ENCODE measurements around the gene PRLR. TPM values are rescaled to one million over a fixed set of nuclear protein-coding genes. Genes with fewer than 3 reads are reported as not detected.

The PRLR gene
- total and polyA plus RNA-seq, 2 of the 13 experiments (the other 11 are each of a cell fraction or from before 2014, with no cell fraction given): 12.2 to 13.3 TPM

GRCh38 chr5:35135239-35135700 lies 95.0 kb downstream of the PRLR start (continued):
- TF ChIP-seq PHF21A (CRISPR knock-in tag; IDR thresholded peaks at IDR 0.05): no peak
- TF ChIP-seq, protein P1, sequence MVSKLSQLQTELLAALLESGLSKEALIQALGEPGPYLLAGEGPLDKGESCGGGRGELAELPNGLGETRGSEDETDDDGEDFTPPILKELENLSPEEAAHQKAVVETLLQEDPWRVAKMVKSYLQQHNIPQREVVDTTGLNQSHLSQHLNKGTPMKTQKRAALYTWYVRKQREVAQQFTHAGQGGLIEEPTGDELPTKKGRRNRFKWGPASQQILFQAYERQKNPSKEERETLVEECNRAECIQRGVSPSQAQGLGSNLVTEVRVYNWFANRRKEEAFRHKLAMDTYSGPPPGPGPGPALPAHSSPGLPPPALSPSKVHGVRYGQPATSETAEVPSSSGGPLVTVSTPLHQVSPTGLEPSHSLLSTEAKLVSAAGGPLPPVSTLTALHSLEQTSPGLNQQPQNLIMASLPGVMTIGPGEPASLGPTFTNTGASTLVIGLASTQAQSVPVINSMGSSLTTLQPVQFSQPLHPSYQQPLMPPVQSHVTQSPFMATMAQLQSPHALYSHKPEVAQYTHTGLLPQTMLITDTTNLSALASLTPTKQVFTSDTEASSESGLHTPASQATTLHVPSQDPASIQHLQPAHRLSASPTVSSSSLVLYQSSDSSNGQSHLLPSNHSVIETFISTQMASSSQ (IDR thresholded peaks at IDR 0.05; ENCODE audit: low read depth): no peak
- TF ChIP-seq, protein P1 (CRISPR knock-in tag; IDR thresholded peaks at IDR 0.05; ENCODE audit: borderline replicate concordance): no peak
- peak; percentile 65; the same call in 1 of the 2 replicates for TF ChIP-seq IRF2 (CRISPR knock-in tag; IDR thresholded peaks at IDR 0.05)
- no peak for TF ChIP-seq NCOA1 (CRISPR knock-in tag; IDR thresholded peaks at IDR 0.05)
- peak; percentile 71 for TF ChIP-seq MAX (IDR thresholded peaks at IDR 0.05)
- TF ChIP-seq SMARCC2 (IDR thresholded peaks at IDR 0.05): no peak
- TF ChIP-seq ZFX (CRISPR knock-in tag; IDR thresholded peaks at IDR 0.05; ENCODE audit: low read depth): peak; percentile 80
- TF ChIP-seq, protein P2, sequence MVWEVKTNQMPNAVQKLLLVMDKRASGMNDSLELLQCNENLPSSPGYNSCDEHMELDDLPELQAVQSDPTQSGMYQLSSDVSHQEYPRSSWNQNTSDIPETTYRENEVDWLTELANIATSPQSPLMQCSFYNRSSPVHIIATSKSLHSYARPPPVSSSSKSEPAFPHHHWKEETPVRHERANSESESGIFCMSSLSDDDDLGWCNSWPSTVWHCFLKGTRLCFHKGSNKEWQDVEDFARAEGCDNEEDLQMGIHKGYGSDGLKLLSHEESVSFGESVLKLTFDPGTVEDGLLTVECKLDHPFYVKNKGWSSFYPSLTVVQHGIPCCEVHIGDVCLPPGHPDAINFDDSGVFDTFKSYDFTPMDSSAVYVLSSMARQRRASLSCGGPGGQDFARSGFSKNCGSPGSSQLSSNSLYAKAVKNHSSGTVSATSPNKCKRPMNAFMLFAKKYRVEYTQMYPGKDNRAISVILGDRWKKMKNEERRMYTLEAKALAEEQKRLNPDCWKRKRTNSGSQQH (CRISPR knock-in tag; IDR thresholded peaks at IDR 0.05; ENCODE audit: low read depth): no peak
- TF ChIP-seq JUND (CRISPR knock-in tag; IDR thresholded peaks at IDR 0.05): no peak
- TF ChIP-seq STAG1 (CRISPR knock-in tag; IDR thresholded peaks at IDR 0.05): 0 out of 2 replicates have a peak, but pooled peaks have one; percentile 27
- no peak for TF ChIP-seq ZNF326 (CRISPR knock-in tag; IDR thresholded peaks at IDR 0.05; ENCODE audit: borderline replicate concordance)
- no peak for TF ChIP-seq ZNF256 (CRISPR knock-in tag; conservative IDR thresholded peaks at IDR 0.05)
- TF ChIP-seq NCOA5 (CRISPR knock-in tag; IDR thresholded peaks at IDR 0.05): 0 out of 2 replicates have a peak, but pooled peaks have one; percentile 67
- TF ChIP-seq ATF7 (IDR thresholded peaks at IDR 0.05): no peak
- 0 out of 2 replicates have a peak, but pooled peaks have one; percentile 40 for TF ChIP-seq ATF7 (CRISPR knock-in tag; IDR thresholded peaks at IDR 0.05)
- peak; percentile 46; the same call in 1 of the 2 replicates for TF ChIP-seq ZNF232 (CRISPR knock-in tag; IDR thresholded peaks at IDR 0.05; ENCODE audit: borderline replicate concordance)
- TF ChIP-seq ZNF350 (CRISPR knock-in tag; IDR thresholded peaks at IDR 0.05; ENCODE audit: borderline replicate concordance, low read depth): no peak; the same call in 1 of the 2 replicates
- no peak for TF ChIP-seq ZSCAN30 (CRISPR knock-in tag; IDR thresholded peaks at IDR 0.05)
- TF ChIP-seq TRIM24 (CRISPR knock-in tag; IDR thresholded peaks at IDR 0.05): no peak
- TF ChIP-seq ZNF160 (CRISPR knock-in tag; IDR thresholded peaks at IDR 0.05): peak; percentile 44; the same call in 1 of the 2 replicates
- TF ChIP-seq MIXL1 (CRISPR knock-in tag; IDR thresholded peaks at IDR 0.05): peak; percentile 71
- TF ChIP-seq KMT2B (CRISPR knock-in tag; IDR thresholded peaks at IDR 0.05): peak; percentile 61; the same call in 1 of the 2 replicates
